ENCODE results near the gene RPS18. TPM values are rescaled to one million over a fixed set of nuclear protein-coding genes. Genes with fewer than 3 reads are reported as not detected.
A peak's percentile ranks its signal among the peaks of the same experiment; 100 is the strongest.

The RPS18 gene
- total and polyA plus RNA-seq, 9 of the 15 experiments (the other 6 are each of a cell fraction or from before 2014, with no cell fraction given), result 5,023 to 17,516 (median 8,131) TPM

DNA sequence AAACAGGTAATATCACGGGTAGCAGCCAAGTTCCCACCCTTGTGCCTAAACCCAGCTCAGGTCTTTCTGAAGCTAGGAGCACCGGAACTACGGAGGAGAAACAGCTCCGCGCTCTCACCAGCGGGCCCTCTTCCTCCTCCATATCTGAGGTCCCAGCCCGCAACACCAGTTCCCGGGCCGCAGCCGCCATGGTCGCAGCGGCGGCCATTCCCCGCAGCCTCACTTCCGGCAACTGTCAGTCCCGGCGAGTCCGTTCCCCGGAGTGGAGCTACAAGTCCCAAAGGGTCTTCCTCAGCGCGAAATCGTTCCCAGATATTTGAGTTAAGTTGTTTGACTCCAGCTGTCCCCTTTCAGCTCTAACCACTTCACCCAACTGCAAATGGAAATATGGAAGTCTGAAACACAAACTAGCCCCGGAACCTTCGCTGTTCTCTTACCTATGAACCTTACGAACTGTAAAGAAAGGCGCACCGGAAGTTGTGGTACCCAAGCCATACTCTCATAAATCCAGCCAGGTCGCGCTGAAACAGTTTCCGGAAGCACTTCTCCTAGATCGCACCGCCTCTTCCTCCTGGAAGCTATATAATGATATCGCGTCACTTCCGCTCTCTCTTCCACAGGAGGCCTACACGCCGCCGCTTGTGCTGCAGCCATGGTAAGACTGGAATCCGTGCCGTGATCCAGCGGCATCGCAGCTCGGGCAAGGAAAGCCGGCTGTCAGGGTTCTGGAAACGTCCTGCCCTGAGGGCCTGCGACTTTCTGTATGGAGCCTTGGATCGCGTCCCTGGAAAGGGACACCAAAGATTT is at the start of gene RPS18, which contains the start of gene VPS52 (continued):
- TF ChIP-seq BACH1 (tag; IDR thresholded peaks at IDR 0.05), result peak; percentile 84; the same call in 1 of the 2 replicates
- TF ChIP-seq RFX5 (IDR thresholded peaks at IDR 0.05; ENCODE audit: low read depth, low read length), result peak; percentile 11; the same call in 1 of the 2 replicates
- TF ChIP-seq RBM34 (IDR thresholded peaks at IDR 0.05; ENCODE audit: borderline replicate concordance, insufficient read depth, low read length), result no peak
- TF ChIP-seq CSDE1 (IDR thresholded peaks at IDR 0.05), result peak; percentile 72 to 81; a peak in 2 of 4 replicates
- peak; percentile 5 for TF ChIP-seq POU5F1 (IDR thresholded peaks at IDR 0.05; ENCODE audit: borderline replicate concordance, low read depth, low read length, partially characterized antibody)
- TF ChIP-seq HDAC2 (IDR thresholded peaks at IDR 0.05), result peak; percentile 16; the same call in 1 of the 2 replicates
- no peak for TF ChIP-seq RBM25 (IDR thresholded peaks at IDR 0.05; ENCODE audit: low read depth, low read length, severe bottlenecking)
- TF ChIP-seq ILF3 (IDR thresholded peaks at IDR 0.05; ENCODE audit: borderline replicate concordance), result no peak
- TF ChIP-seq, protein P1, sequence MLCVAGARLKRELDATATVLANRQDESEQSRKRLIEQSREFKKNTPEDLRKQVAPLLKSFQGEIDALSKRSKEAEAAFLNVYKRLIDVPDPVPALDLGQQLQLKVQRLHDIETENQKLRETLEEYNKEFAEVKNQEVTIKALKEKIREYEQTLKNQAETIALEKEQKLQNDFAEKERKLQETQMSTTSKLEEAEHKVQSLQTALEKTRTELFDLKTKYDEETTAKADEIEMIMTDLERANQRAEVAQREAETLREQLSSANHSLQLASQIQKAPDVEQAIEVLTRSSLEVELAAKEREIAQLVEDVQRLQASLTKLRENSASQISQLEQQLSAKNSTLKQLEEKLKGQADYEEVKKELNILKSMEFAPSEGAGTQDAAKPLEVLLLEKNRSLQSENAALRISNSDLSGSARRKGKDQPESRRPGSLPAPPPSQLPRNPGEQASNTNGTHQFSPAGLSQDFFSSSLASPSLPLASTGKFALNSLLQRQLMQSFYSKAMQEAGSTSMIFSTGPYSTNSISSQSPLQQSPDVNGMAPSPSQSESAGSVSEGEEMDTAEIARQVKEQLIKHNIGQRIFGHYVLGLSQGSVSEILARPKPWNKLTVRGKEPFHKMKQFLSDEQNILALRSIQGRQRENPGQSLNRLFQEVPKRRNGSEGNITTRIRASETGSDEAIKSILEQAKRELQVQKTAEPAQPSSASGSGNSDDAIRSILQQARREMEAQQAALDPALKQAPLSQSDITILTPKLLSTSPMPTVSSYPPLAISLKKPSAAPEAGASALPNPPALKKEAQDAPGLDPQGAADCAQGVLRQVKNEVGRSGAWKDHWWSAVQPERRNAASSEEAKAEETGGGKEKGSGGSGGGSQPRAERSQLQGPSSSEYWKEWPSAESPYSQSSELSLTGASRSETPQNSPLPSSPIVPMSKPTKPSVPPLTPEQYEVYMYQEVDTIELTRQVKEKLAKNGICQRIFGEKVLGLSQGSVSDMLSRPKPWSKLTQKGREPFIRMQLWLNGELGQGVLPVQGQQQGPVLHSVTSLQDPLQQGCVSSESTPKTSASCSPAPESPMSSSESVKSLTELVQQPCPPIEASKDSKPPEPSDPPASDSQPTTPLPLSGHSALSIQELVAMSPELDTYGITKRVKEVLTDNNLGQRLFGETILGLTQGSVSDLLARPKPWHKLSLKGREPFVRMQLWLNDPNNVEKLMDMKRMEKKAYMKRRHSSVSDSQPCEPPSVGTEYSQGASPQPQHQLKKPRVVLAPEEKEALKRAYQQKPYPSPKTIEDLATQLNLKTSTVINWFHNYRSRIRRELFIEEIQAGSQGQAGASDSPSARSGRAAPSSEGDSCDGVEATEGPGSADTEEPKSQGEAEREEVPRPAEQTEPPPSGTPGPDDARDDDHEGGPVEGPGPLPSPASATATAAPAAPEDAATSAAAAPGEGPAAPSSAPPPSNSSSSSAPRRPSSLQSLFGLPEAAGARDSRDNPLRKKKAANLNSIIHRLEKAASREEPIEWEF (CRISPR knock-in tag; IDR thresholded peaks at IDR 0.05), result no peak
- TF ChIP-seq, protein P2, sequence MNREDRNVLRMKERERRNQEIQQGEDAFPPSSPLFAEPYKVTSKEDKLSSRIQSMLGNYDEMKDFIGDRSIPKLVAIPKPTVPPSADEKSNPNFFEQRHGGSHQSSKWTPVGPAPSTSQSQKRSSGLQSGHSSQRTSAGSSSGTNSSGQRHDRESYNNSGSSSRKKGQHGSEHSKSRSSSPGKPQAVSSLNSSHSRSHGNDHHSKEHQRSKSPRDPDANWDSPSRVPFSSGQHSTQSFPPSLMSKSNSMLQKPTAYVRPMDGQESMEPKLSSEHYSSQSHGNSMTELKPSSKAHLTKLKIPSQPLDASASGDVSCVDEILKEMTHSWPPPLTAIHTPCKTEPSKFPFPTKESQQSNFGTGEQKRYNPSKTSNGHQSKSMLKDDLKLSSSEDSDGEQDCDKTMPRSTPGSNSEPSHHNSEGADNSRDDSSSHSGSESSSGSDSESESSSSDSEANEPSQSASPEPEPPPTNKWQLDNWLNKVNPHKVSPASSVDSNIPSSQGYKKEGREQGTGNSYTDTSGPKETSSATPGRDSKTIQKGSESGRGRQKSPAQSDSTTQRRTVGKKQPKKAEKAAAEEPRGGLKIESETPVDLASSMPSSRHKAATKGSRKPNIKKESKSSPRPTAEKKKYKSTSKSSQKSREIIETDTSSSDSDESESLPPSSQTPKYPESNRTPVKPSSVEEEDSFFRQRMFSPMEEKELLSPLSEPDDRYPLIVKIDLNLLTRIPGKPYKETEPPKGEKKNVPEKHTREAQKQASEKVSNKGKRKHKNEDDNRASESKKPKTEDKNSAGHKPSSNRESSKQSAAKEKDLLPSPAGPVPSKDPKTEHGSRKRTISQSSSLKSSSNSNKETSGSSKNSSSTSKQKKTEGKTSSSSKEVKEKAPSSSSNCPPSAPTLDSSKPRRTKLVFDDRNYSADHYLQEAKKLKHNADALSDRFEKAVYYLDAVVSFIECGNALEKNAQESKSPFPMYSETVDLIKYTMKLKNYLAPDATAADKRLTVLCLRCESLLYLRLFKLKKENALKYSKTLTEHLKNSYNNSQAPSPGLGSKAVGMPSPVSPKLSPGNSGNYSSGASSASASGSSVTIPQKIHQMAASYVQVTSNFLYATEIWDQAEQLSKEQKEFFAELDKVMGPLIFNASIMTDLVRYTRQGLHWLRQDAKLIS (CRISPR knock-in tag; IDR thresholded peaks at IDR 0.05), result peak; percentile 95
- TF ChIP-seq ILK (tag; IDR thresholded peaks at IDR 0.05; ENCODE audit: borderline replicate concordance, low read depth), result no peak
- TF ChIP-seq, protein P3, sequence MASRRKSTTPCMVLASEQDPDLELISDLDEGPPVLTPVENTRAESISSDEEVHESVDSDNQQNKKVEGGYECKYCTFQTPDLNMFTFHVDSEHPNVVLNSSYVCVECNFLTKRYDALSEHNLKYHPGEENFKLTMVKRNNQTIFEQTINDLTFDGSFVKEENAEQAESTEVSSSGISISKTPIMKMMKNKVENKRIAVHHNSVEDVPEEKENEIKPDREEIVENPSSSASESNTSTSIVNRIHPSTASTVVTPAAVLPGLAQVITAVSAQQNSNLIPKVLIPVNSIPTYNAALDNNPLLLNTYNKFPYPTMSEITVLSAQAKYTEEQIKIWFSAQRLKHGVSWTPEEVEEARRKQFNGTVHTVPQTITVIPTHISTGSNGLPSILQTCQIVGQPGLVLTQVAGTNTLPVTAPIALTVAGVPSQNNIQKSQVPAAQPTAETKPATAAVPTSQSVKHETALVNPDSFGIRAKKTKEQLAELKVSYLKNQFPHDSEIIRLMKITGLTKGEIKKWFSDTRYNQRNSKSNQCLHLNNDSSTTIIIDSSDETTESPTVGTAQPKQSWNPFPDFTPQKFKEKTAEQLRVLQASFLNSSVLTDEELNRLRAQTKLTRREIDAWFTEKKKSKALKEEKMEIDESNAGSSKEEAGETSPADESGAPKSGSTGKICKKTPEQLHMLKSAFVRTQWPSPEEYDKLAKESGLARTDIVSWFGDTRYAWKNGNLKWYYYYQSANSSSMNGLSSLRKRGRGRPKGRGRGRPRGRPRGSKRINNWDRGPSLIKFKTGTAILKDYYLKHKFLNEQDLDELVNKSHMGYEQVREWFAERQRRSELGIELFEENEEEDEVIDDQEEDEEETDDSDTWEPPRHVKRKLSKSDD (conservative IDR thresholded peaks at IDR 0.05; ENCODE audit: low read length), result no peak; the same call in 1 of the 2 replicates
- TF ChIP-seq MAFF (IDR thresholded peaks at IDR 0.05; ENCODE audit: low read length), result no peak
- TF ChIP-seq ZNF79 (CRISPR knock-in tag; IDR thresholded peaks at IDR 0.05; ENCODE audit: low read depth), result no peak
- TF ChIP-seq SRSF7 (optimal IDR thresholded peaks at IDR 0.05; ENCODE audit: low read depth, low read length), result no peak

All from K562 (cell line).